ENCODE data around the gene PFDN6.

The PFDN6 gene

GRCh38 chr6:33295621-33296369 is 6.4 kb downstream of the PFDN6 start:
- no peak for FAIRE-seq

GRCh38 chr6:33296797-33297405 is 7.5 kb downstream of the PFDN6 start:
- no peak for FAIRE-seq

DNA sequence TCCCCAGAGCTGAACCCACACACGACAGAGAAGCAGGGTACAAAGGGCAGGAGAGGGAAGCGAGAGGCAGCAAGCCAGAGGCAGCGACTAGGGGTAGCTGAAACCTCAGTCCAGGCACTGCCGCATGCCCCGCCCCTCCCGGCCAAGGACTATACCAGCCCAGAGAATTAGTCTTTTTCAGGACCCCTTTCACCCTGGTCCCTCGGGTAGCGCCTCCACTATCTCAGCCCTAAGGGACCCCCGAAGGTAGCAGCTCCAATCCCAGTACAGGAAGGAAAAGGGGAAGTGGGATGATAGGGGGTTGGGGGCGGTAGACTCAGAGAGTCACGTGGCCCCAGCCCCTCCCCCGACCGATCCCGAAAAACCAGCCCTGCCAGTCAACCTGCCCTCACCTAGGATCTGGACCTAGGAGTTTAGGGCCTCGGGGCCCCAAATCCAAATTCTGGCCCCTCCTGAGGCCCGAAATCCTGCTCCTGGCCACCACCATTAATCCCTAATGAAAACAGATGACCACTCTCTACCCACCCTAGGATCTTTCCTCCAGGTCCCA is 8.1 kb downstream of the PFDN6 start:
- no peak for FAIRE-seq

GRCh38 chr6:33297956-33298772 is 8.8 kb downstream of the PFDN6 start:
- FAIRE-seq, result no peak

DNA sequence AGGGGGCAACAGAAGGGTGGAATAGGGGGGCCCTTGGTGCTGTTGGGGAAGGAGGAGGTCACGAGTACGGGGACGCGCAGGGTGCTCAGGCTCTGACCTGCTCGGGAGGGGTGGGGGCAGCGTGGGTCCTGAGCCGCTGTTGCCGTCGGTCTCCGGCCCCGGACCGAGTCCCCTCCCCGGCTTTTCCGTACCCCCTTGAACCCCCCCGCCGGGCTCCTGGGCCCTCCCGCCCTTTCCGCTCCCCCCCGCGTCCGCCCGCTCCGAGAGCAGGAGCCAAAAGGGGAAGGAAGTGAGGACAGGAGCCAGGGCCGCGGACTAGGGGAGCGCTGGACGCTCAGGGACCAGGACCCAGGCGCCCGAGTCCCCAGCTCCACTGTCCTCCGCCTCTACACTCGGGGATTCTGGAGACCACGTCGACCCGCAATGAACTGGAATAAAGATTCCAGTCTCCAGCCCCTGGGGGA is 9.4 kb downstream of the PFDN6 start, which contains the start of gene RGL2:
RGL2 (minus strand) TSS at position 170 of the 464 bp plus-strand sequence. CDS start 332 bp downstream, outside the sequence.
- FAIRE-seq, result no peak

- FAIRE-seq, result no peak
Measured at GRCh38 chr6:33299237-33299944, 10.0 kb downstream of the PFDN6 start.

- FAIRE-seq, result no peak
Measured at GRCh38 chr6:33301877-33302276, 12.5 kb downstream of the PFDN6 start.

DNA sequence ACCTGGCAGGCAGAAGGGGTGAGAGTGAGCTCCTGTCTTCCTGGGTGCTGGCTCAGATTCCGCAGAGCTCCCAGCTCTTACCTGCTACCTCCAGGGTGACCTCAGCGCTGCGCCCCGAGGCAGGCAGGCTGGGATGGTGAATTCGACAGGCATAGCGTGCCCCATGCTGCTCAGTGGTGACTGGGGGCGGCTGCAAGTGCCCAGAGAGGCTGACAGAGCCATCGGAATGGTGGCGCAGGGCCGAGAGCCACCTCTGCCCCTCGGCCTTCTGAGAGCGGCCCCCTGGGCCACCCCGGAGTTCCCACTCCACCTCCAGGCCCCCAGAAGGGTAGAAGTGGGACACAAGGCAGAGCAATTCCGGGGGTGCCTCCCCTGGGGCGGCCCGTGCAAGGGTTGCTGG is 14.8 kb downstream of the PFDN6 start:
- FAIRE-seq, result no peak

DNA sequence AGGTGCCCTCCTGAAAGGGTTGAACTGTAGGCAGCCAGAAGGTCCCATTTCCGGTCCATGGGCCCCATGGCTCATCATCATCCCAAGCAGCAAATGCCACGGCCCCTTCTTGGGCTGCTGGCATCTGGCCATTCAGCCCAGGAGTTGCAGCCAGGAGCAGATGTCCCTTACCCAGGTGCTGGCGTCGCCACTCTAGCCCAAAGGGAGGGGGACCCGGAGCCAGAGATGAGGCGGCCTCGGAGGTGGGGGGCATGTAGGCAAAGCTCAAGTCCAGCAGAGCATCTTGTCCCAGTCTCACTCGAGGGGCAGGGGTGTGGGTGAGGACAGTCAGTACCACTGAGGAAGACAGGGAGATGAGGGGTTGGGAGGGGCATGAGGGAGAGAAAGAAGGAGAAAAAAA is 15.7 kb downstream of the PFDN6 start:
- FAIRE-seq, result no peak

GRCh38 chr6:33306356-33306755 is 17.0 kb downstream of the PFDN6 start:
- FAIRE-seq, result no peak

DNA sequence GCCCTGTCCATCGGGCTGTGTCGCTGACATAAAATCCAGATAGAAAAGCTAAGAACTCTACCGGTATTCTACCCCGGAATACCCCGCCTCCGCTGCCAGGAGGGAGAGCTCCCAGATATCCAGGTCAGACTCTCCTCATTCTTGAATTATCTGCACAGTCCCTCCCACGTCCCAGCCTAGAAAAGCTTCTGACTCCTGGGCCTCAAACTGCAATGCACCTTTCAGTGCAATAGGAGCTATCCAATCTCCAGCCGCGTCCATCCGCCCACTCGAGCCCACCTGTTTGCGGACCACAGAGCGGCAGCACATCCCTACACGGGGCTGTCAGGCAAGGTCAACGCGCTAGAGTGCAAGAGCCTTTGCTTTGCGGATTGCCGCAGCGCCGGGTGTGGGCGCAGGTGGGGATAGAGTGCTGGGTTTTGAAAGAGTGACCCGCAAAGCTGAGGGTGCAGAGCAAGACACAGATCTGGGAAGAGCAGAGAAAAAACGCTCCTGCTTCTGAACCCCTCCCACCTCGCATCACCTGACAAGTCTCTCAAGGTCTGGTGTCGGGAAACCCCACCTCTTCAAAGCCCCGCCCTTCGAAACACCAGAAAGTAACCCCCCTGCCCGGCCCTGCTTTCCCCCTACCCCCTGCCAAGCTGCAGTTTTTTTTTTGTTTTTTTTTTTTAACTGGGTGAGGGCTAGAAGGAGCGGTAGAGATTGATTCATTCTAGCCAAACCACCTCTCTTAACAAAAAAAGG is 23.1 kb downstream of the PFDN6 start:
- no peak for FAIRE-seq

DNA sequence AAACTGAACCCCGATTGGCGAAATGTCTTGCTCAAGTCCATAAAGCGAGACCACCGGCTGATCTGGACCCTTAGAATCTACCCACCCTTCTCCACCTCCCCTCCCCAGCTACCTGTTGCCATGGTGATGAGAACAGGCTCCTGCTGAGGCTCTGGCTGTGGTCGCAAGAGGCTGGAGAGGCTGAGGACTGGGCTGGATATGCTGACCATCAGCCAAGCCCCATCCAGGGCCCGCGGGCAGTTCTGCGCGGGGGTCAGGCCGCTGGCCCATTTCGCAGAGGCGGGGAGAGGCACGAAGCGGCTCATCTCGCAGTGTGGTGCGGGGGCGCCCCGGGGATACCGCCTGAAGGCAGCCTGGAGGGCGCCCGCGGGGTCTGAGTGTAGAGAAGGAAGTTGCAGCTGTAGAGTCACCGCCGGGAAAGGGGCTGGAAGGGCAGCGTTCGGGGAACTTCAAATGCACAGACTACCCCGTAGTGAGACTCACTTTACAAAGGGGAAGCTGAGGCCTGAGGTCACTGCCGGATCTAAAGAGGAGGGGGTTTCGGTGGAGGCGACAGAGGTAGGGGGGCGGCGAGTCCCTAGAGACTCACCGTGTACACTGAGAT is 23.8 kb downstream of the PFDN6 start:
- FAIRE-seq, result no peak

GRCh38 chr6:33313709-33314514 is 24.5 kb downstream of the PFDN6 start, which contains the start of gene TAPBP:
Gene TAPBP, minus strand, starts transcription at chr6:33314078. Its CDS starts 37 bp downstream, at chr6:33314041.
- no peak for FAIRE-seq

DNA sequence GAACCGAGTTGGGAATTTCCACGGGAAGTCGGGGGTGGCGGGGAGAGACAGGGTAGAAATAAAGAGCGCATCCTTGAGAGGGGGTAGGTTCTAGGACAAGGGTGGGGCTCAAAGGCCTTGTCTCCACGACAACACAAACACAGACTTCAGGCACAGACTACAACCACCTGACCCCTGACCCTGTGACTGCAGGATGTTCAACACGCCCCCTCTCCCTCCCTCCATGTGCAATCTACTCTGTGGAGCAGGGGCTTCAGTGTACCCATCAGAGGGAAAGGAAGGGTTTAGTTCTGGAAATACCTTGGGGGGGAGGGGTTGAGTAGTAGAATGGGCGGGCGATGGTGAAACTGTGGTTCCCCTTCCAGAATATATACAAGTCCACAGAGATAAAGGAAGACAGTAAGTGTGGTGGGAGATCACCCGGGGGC is 25.1 kb downstream of the PFDN6 start:
- FAIRE-seq, result no peak

DNA sequence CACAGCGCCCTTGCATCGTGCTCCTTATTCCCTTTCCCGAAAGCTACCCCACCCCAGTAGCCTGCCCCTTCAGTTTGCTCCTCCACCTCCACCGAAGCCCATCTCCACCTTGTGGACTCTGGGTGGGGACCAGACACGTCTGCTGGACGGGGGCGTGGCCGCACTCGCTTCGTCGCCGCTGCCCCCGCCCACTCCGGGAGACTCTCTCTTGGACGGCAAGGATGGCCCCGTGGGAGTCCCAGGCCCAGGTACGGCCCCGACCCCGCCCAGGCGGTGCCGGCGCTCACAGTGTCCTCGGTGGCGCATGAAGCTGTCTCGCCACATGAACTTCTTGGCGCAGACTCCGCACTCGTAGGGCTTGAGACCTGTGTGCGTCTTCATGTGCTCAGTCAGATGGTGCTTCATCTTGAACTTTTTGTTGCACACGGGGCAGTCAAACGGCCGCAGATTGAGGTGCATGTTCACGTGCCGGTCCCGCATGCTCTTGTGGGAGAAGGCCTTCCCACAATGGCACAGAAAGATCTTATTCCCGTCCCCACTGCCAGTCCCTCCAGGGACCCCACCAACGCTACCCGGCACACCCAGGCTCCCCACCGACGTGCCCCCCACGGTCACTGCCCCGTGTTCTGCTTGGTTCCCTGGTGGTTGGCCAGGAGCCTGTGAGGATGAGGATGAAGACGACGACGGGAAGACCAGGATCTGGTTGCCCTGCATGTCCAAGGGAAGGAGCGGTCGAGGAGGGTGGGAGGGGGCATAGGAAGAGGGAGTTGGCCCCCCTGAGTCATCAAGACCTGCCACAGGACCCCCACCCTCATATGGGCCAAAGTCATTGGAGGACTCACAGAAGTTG is 25.8 kb downstream of the PFDN6 start:
- FAIRE-seq, result no peak

DNA sequence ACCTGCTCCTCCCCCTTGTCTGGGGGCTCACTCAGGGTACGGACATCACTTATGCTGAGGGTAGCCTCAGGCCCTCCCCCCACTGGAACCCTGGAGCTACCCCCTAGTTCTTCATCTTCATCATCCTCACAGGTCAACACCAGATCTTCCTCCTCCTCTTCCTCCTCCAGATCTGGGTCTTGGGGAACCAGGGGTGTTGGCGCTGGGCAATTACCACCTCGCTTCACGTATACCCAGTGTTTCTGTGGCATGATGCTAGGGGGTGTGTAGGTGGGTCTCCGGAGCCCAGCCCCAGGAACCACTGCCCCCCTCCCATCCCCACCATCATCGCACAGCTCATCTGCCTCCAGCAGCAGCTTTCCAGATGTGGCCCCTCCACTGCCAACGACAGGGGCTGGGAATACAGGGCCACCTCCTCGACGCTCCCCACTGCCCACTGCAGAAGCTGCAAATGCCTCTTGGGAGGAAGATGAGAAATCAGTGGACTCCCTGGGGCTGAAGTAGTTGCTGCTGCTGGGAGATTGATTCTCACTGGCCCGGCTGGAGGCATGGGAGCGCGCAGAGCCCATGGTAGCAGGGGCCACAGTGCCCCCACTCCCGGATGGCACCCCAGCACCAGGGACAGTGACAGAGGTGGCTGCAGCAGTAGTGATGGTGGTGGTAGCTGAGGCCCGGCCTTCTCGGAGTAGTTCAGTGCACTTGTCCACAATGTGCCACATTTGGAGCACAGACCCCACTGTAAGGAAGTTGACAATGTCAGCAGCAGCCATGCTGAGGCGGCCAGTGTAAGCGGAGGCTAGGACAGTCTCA is 26.6 kb downstream of the PFDN6 start:
- no peak for FAIRE-seq

DNA sequence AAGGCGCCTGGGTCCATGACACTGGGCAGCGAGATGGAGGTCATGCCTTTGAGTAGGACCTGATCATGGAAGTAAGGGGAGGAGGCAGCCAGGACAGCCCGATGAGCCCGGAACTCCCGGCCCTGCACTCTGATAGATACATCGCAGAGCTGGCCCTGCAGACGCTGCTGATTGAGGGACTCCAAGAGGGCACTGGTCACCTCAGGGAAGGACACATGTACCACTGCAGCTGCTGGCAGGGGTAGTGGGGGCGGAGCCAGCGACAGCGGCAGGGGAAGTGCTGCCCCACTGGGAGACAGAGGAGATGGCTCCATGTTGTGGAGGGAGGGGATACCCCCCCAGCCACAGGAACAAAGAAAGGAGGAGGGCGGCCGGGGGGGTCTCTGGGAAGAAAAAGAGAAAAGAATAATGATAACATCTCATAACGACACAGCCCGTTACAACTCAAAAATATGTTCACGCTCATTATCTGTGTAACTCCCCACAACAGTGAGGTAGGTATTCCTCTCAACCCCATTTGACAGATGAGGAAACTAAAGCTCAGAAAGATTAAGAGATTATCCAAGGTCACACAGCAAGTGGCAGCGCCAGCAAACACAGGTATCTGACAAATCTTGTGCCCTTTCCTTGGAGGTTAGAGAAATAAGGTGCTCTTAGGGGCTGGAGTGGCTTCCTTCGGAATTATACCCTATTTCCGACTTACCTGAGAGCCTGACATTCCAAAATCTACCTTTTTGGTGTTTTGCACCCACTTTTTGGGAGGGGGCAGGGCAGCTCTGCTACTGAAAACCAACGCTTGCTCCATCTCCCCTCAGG is 27.4 kb downstream of the PFDN6 start:
- FAIRE-seq, result no peak

- FAIRE-seq, result no peak
Measured at GRCh38 chr6:33317419-33317668, 27.9 kb downstream of the PFDN6 start.
